Raji (cell line): ENCODE measurements around the gene CYP2C8.

Source experiments
- POLR2A ChIP-seq: IDR thresholded peaks from 2 replicates; pipeline ENCODE4 v1.6.1; 2011; ENCODE audit warnings: low read depth, low read length, control low read depth; ENCODE audit not compliant: insufficient read depth

The CYP2C8 gene

DNA sequence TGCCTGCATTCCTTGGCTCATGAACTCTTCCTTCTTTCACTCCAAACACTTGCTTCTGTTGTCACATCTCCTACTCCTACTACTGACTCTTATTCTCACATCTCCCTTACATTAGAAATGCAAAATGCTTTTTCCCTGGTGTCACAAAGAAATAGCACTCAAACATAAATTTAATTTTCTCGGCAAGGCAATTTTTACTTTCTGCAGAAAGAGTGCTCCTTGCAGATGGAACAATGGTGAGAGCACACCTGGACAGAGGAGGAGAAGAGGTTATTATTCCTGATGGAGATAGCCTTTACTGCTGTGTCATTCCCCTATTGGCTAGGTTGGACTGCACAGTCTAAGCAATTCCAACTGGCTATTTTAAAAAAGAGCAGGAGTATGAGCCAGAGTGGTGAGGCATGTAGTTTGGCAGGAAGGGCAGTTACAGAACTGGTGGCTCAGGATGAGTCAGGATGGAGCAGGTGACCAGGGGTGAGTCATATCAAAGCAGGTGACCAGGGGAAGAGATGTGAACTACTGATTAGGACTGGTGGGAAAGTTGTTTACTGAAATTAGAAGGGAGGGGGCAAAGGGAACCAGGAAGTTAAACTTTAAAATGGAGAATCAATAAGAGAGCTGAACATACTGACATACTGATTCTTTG is 77.9 kb downstream of the CYP2C8 start:
- no peak for TF ChIP-seq POLR2A

DNA sequence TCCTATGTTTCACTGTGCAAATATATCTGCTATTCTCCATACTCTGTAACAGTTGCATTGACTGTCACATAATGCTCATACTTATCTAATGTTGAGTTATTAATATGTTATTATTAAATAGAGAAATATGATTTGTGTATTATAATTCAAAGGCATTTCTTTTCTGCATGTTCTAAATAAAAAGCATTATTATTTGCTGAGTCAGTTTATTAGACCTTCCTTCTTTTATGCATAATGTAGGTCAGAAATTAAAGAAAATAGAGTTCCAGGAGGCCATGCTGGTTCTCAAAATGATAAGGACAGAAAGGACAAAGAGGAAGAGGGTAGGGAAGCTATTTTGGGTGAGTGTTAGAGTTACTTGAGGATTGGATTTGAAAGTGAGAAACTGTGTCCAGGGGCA is 80.1 kb downstream of the CYP2C8 start:
- no peak for TF ChIP-seq POLR2A
